H9 (cell line): ENCODE results near the gene COL23A1. TPM values are rescaled to one million over a fixed set of nuclear protein-coding genes. Genes with fewer than 3 reads are reported as not detected.

ENCODE experiments used
- DNase-seq: peaks from one replicate; pipeline ENCODE4 v3.0.0-alpha.2; 2017
- H2AFZ ChIP-seq: one replicate; pipeline ENCODE4 v1.6.1; 2013; ENCODE audit warnings: mild to moderate bottlenecking, low read length, control low read depth, moderate library complexity
- H2AK5ac ChIP-seq: 2 replicates; pipeline ENCODE4 v1.6.1; 2013; ENCODE audit warnings: low read length, control low read depth, mixed read lengths; ENCODE audit not compliant: insufficient read length
- H2BK120ac ChIP-seq: one replicate; pipeline ENCODE4 v1.6.1; 2013; ENCODE audit warnings: low read depth, mild to moderate bottlenecking, low read length, control low read depth, inconsistent platforms; ENCODE audit not compliant: poor library complexity, severe bottlenecking
- H2BK12ac ChIP-seq: 2 replicates; pipeline ENCODE4 v1.6.1; 2013; ENCODE audit warnings: low read length, control low read depth, mixed read lengths, low read depth; ENCODE audit not compliant: insufficient read length
- H2BK15ac ChIP-seq: 2 replicates; pipeline ENCODE4 v1.6.1; 2013; ENCODE audit warnings: low read depth, low read length, control low read depth
- H2BK20ac ChIP-seq: one replicate; pipeline ENCODE4 v1.6.1; 2013; ENCODE audit warnings: low read depth, mild to moderate bottlenecking, low read length, control low read depth, inconsistent platforms; ENCODE audit not compliant: poor library complexity, severe bottlenecking
- H2BK5ac ChIP-seq: 2 replicates; pipeline ENCODE4 v1.6.1; 2013; ENCODE audit warnings: low read length, control low read depth, mixed read lengths; ENCODE audit not compliant: insufficient read length
- H3K14ac ChIP-seq: 2 replicates; pipeline ENCODE4 v1.6.1; 2013; ENCODE audit warnings: low read length, control low read depth; ENCODE audit not compliant: insufficient read depth
- H3K18ac ChIP-seq: 2 replicates; pipeline ENCODE4 v1.6.1; 2013; ENCODE audit warnings: low read depth, mild to moderate bottlenecking, mixed read lengths, low read length, control low read depth; ENCODE audit not compliant: insufficient read length
- H3K23ac ChIP-seq: 2 replicates; pipeline ENCODE4 v1.6.1; 2013; ENCODE audit warnings: low read length, control low read depth, mixed read lengths, low read depth; ENCODE audit not compliant: insufficient read length
- H3K23me2 ChIP-seq: 2 replicates; pipeline ENCODE4 v1.6.1; 2013; ENCODE audit warnings: low read depth, mild to moderate bottlenecking, mixed read lengths, low read length, control low read depth; ENCODE audit not compliant: insufficient read length, poor library complexity, severe bottlenecking
- H3K27ac ChIP-seq: 2 replicates; pipeline ENCODE4 v1.5.1; 2013; ENCODE audit warnings: low read length, control low read depth, mixed read lengths, low read depth; ENCODE audit not compliant: insufficient read length
- H3K27me3 ChIP-seq: 2 replicates; pipeline ENCODE4 v1.6.1; 2013; ENCODE audit warnings: low read length, control low read depth, inconsistent platforms; ENCODE audit not compliant: insufficient read depth
- H3K4ac ChIP-seq: 2 replicates; pipeline ENCODE4 v1.6.1; 2013; ENCODE audit warnings: low read depth, mild to moderate bottlenecking, control low read depth, inconsistent platforms, low read length, moderate library complexity
- H3K4me1 ChIP-seq: 2 replicates; pipeline ENCODE4 v1.6.1; 2013; ENCODE audit warnings: low read length, control low read depth, inconsistent platforms; ENCODE audit not compliant: insufficient read depth
- H3K4me2 ChIP-seq: 2 replicates; pipeline ENCODE4 v1.6.1; 2013; ENCODE audit warnings: low read length, control low read depth, mixed read lengths; ENCODE audit not compliant: insufficient read length, insufficient read depth
- H3K56ac ChIP-seq: 2 replicates; pipeline ENCODE4 v1.6.1; 2013; ENCODE audit warnings: low read depth, mild to moderate bottlenecking, mixed read lengths, low read length, control low read depth; ENCODE audit not compliant: insufficient read length
- H3K79me1 ChIP-seq: 2 replicates; pipeline ENCODE4 v1.6.1; 2013; ENCODE audit warnings: low read depth, mild to moderate bottlenecking, moderate library complexity, low read length, control low read depth, inconsistent platforms; ENCODE audit not compliant: insufficient read depth, poor library complexity, severe bottlenecking
- H3K79me2 ChIP-seq: 2 replicates; pipeline ENCODE4 v1.6.1; 2013; ENCODE audit warnings: low read length, control low read depth, inconsistent platforms; ENCODE audit not compliant: insufficient read depth
- H3K9ac ChIP-seq: 2 replicates; pipeline ENCODE4 v1.6.1; 2013; ENCODE audit warnings: low read length, control low read depth, mixed read lengths; ENCODE audit not compliant: insufficient read length; ENCODE audit errors: extremely low read depth
- H3K9me3 ChIP-seq: one replicate; pipeline ENCODE4 v1.6.1; 2013; ENCODE audit warnings: low read depth, low read length, inconsistent platforms; ENCODE audit not compliant: control insufficient read depth
- H3T11ph ChIP-seq: one replicate; pipeline ENCODE4 v1.6.1; 2013; ENCODE audit warnings: mild to moderate bottlenecking, low read length, control low read depth, inconsistent platforms
- H4K20me1 ChIP-seq: one replicate; pipeline ENCODE4 v1.6.1; 2013; ENCODE audit not compliant: control insufficient read depth, insufficient read length, insufficient read depth
- H4K5ac ChIP-seq: 2 replicates; pipeline ENCODE4 v1.6.1; 2013; ENCODE audit warnings: low read depth, mild to moderate bottlenecking, mixed read lengths, low read length, control low read depth; ENCODE audit not compliant: insufficient read length
- H4K8ac ChIP-seq: replicated peaks from 2 replicates; pipeline ENCODE4 v1.6.1; 2013; ENCODE audit warnings: low read length, control low read depth, mixed read lengths, low read depth; ENCODE audit not compliant: insufficient read length
- H4K91ac ChIP-seq: 2 replicates; pipeline ENCODE4 v1.6.1; 2013; ENCODE audit warnings: low read depth, mild to moderate bottlenecking, moderate library complexity, mixed read lengths, low read length, control low read depth; ENCODE audit not compliant: insufficient read length
- H3K27ac Mint-ChIP-seq, 3 experiments: 2 replicates in 2 of 3; 3 replicates in 1 of 3; pipeline ENCODE4 v1.8.0; 2020 to 2021; ENCODE audit warnings: mixed read lengths in 3 of 3, mild to moderate bottlenecking in 1 of 3, moderate library complexity in 1 of 3
- H3K27me3 Mint-ChIP-seq: 2 replicates; pipeline ENCODE4 v1.8.0; 2021; ENCODE audit warnings: low read depth, mild to moderate bottlenecking, moderate library complexity, mixed read lengths
- H3K36me3 Mint-ChIP-seq, 3 experiments: 2 replicates in 2 of 3; 3 replicates in 1 of 3; pipeline ENCODE4 v1.8.0; 2020 to 2021; ENCODE audit warnings: low read depth in 3 of 3, mixed read lengths in 3 of 3; ENCODE audit not compliant: insufficient read depth in 1 of 3
- H3K4me1 Mint-ChIP-seq, 2 experiments: 2 replicates each; pipeline ENCODE4 v1.8.0; 2020; ENCODE audit warnings: mixed read lengths in 2 of 2
- H3K4me3 Mint-ChIP-seq, 2 experiments: 2 replicates in 1 of 2; 3 replicates in 1 of 2; pipeline ENCODE4 v1.8.0; 2020 to 2021; ENCODE audit warnings: mild to moderate bottlenecking in 2 of 2, mixed read lengths in 2 of 2, moderate library complexity in 1 of 2
- H3K9me3 Mint-ChIP-seq, 2 experiments: 2 replicates in 1 of 2; 3 replicates in 1 of 2; pipeline ENCODE4 v1.8.0; 2020; ENCODE audit warnings: mild to moderate bottlenecking in 2 of 2, mixed read lengths in 2 of 2, moderate library complexity in 1 of 2
- WGBS: extraction: QIAGEN DNeasy Blood & Tissue Kit; methylation state at CpG from one replicate; pipeline ENCODE4 v1.1.7; 2013; ENCODE audit warnings: missing lambda C conversion rate, low lambda C conversion rate, mixed read lengths; ENCODE audit not compliant: insufficient read length; ENCODE audit errors: extremely low coverage; 5-methylcytosine and 5-hydroxymethylcytosine counted together
- total RNA-seq: library from RNA; stranded (reverse); gene quantifications from 2 replicates; pipeline ENCODE4 v1.2.1, GENCODE V29; 2021
- TF ChIP-seq, protein P1 (sequence below): fragments of 200-600 bp; sonication (generic); conservative IDR thresholded peaks from 3 replicates; pipeline ENCODE4 v1.8.0; 2021; ENCODE audit warnings: antibody characterized with exemption, mild to moderate bottlenecking

Gene COL23A1
- total RNA-seq, 1 experiment from 2014 or later: 2.6 TPM

DNA sequence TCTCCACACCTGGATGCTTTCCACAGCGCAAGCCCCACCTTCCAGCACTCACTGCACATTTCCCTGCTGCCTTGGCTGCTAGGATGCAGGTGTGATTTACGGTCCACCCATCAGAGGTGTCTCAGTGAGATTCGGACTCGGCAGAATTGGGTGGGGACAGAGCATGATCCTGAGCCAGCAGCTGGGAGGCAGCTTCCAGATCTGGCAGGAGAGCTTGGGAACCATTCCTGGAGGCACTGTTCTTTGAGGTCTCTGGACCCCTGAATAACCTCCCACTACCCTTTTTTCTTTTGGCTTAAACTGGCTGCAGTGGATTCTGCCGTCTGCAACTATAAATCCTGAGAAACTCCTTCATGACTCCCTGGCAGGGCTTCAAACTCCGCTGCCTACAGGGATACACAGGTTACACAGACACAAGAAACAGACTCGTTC lies 258.0 kb downstream of the COL23A1 start:
- H4K91ac ChIP-seq: no peak overlapping the region
- no peak overlapping the region for H3K23ac ChIP-seq
- peak overlapping the region; percentile 9 for H2BK5ac ChIP-seq
- no peaks in the 10 kb centered on the region for H3K9me3 ChIP-seq
- H2AFZ ChIP-seq: no peak overlapping the region
- no peaks in the 10 kb centered on the region for H3K23me2 ChIP-seq
- no peak overlapping the region for H3T11ph ChIP-seq
- TF ChIP-seq, protein P1, sequence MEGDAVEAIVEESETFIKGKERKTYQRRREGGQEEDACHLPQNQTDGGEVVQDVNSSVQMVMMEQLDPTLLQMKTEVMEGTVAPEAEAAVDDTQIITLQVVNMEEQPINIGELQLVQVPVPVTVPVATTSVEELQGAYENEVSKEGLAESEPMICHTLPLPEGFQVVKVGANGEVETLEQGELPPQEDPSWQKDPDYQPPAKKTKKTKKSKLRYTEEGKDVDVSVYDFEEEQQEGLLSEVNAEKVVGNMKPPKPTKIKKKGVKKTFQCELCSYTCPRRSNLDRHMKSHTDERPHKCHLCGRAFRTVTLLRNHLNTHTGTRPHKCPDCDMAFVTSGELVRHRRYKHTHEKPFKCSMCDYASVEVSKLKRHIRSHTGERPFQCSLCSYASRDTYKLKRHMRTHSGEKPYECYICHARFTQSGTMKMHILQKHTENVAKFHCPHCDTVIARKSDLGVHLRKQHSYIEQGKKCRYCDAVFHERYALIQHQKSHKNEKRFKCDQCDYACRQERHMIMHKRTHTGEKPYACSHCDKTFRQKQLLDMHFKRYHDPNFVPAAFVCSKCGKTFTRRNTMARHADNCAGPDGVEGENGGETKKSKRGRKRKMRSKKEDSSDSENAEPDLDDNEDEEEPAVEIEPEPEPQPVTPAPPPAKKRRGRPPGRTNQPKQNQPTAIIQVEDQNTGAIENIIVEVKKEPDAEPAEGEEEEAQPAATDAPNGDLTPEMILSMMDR: no peak
- H4K8ac ChIP-seq: no peak overlapping the region
- Mint-ChIP-seq H3K4me3 (no peak overlapping the region), H3K36me3 (no peaks in the 10 kb centered on the region), H3K27ac (peak overlapping the region in 1 of 3 experiments; percentile 39; a peak in 2 of 7 replicates), H3K4me1 (peaks cover 19 to 31% of the 10 kb centered on the region in 2 experiments), H3K27me3 (no peaks in the 10 kb centered on the region; the same call in 1 of the 2 replicates), H3K9me3 (no peaks in the 10 kb centered on the region)
- H4K5ac ChIP-seq: no peak overlapping the region
- no peaks in the 10 kb centered on the region for H3K27me3 ChIP-seq
- H3K18ac ChIP-seq: no peak overlapping the region
- H3K27ac ChIP-seq: no peak overlapping the region
- H3K79me2 ChIP-seq: no peaks in the 10 kb centered on the region
- no peak overlapping the region for H3K4ac ChIP-seq
- H4K20me1 ChIP-seq: no peaks in the 10 kb centered on the region
- no peaks in the 10 kb centered on the region for H3K79me1 ChIP-seq
- H2BK120ac ChIP-seq: no peak overlapping the region
- no peak overlapping the region for H2BK20ac ChIP-seq
- peaks cover 2% of the 10 kb centered on the region; the same call in 1 of the 2 replicates for H3K4me1 ChIP-seq
- no peak overlapping the region for H2BK12ac ChIP-seq
- no peak overlapping the region for H3K9ac ChIP-seq
- no peak overlapping the region for H2AK5ac ChIP-seq
- no CpG with 5 or more reads among the region's 7 CpGs for WGBS
- no peak for DNase-seq
- H3K56ac ChIP-seq: no peak overlapping the region
- no peak overlapping the region for H2BK15ac ChIP-seq
- H3K14ac ChIP-seq: no peak overlapping the region
- no peak overlapping the region for H3K4me2 ChIP-seq
